ENCODE results near the gene RRAD.
"Not testable (repeated sequence)": the region's sequence is repeated elsewhere in the genome, so short reads cannot be mapped to it uniquely, and the experiment has no call there.

- not testable (repeated sequence) for TF ChIP-seq ZNF274 (IDR thresholded peaks at IDR 0.05; ENCODE audit: low read depth, low read length); YY1 (IDR thresholded peaks at IDR 0.05; ENCODE audit: insufficient read depth, insufficient read length); SUZ12 (IDR thresholded peaks at IDR 0.05; ENCODE audit: extremely low read depth, insufficient read depth, insufficient read length)
Measured at GRCh38 chr16:66955363-66956153, 30.2 kb upstream of the RRAD start.
